SK-N-SH treated with all-trans-retinoic acid at 6 μM for 48 hours (cell line): Measurements from ENCODE around the gene POLG.

ENCODE experiments used
- ARNTL ChIP-seq: fragments of 450-650 bp; formaldehyde crosslinking; IDR thresholded peaks from 2 replicates; pipeline ENCODE4 v1.5.0; 2020; ENCODE audit warnings: low read depth, mild to moderate bottlenecking, moderate library complexity, borderline replicate concordance
- BACH2 ChIP-seq: fragments of 250-450 bp; sonication (Bioruptor Pico); IDR thresholded peaks from 2 replicates; pipeline ENCODE4 v1.9.0; 2021; ENCODE audit warnings: mild to moderate bottlenecking, borderline replicate concordance
- RARB ChIP-seq: fragments of 250-450 bp; sonication (Bioruptor Pico); IDR thresholded peaks from 2 replicates; pipeline ENCODE4 v1.8.0; 2021; ENCODE audit warnings: mild to moderate bottlenecking, moderate library complexity
- SNAI2 ChIP-seq: fragments of 250-450 bp; sonication (Bioruptor Pico); IDR thresholded peaks from 2 replicates; pipeline ENCODE4 v1.5.0; 2020; ENCODE audit warnings: mild to moderate bottlenecking, moderate library complexity
- ZFP30 ChIP-seq: fragments of 450-650 bp; formaldehyde crosslinking; IDR thresholded peaks from 2 replicates; pipeline ENCODE4 v1.5.0; 2022; ENCODE audit warnings: mild to moderate bottlenecking, moderate library complexity
- ZNF565 ChIP-seq: fragments of 450-650 bp; formaldehyde crosslinking; conservative IDR thresholded peaks from 2 replicates; pipeline ENCODE4 v1.5.0; 2020; ENCODE audit warnings: low read depth, mild to moderate bottlenecking, moderate library complexity
- TF ChIP-seq, protein P1 (sequence below): fragments of 250-450 bp; sonication (Bioruptor Pico); IDR thresholded peaks from 2 replicates; pipeline ENCODE4 v1.5.1; 2021; ENCODE audit warnings: mild to moderate bottlenecking, moderate library complexity
- TF ChIP-seq, protein P2 (sequence below): fragments of 250-450 bp; sonication (Bioruptor Pico); IDR thresholded peaks from 2 replicates; pipeline ENCODE4 v1.8.0; 2020; ENCODE audit warnings: mild to moderate bottlenecking, moderate library complexity, borderline replicate concordance
- TF ChIP-seq, protein P3 (sequence below): fragments of 250-450 bp; sonication (Bioruptor Pico); IDR thresholded peaks from 2 replicates; pipeline ENCODE4 v1.5.0; 2020; ENCODE audit warnings: mild to moderate bottlenecking, moderate library complexity
- TF ChIP-seq, protein P4 (sequence below): fragments of 250-450 bp; sonication (Bioruptor Pico); IDR thresholded peaks from 2 replicates; pipeline ENCODE4 v1.5.1; 2020; ENCODE audit warnings: low read depth, mild to moderate bottlenecking, moderate library complexity

DNA sequence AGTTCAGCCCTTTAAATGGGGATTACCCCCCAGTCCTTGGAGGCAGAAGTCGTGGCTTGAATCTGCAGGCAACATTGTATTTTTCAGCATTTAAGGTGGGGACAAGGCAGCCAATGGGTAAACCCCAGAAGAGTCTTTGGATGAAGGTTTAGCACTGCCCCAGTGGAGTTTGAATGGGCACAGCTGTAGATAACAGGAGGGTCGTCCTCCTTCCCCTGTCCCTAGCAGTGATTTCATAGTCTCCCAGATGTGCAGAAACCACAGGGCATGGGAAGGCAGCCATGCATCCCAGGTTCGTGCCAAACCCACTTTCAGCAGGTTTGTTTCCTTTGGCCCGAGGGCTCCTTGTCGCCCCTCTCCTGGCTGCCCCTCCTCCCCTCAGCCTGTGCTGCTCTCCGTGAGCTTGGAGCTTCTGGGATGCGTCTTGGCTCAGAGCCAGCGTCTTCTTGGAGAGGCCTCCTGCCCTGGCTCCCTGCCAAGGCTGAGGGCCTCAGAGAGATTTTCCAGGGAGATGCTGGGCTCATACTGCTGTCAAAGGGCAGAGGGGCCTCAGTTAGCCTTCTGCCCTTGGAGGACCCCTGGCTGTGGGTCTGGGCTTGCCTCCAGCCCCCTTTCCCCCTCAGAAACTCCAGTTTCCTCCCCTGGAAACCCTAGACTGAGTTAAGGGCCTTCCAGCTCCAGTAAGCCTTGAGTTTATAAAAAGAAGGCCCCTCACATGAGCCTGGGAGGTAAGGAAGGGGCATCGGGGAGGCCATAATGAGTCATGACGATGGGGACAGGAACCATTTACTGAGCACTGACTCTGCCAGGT, 48.9 kb upstream of the POLG start:
- TF ChIP-seq, protein P1, sequence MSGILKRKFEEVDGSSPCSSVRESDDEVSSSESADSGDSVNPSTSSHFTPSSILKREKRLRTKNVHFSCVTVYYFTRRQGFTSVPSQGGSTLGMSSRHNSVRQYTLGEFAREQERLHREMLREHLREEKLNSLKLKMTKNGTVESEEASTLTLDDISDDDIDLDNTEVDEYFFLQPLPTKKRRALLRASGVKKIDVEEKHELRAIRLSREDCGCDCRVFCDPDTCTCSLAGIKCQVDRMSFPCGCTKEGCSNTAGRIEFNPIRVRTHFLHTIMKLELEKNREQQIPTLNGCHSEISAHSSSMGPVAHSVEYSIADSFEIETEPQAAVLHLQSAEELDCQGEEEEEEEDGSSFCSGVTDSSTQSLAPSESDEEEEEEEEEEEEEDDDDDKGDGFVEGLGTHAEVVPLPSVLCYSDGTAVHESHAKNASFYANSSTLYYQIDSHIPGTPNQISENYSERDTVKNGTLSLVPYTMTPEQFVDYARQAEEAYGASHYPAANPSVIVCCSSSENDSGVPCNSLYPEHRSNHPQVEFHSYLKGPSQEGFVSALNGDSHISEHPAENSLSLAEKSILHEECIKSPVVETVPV (CRISPR knock-in tag): no peak
- TF ChIP-seq, protein P2, sequence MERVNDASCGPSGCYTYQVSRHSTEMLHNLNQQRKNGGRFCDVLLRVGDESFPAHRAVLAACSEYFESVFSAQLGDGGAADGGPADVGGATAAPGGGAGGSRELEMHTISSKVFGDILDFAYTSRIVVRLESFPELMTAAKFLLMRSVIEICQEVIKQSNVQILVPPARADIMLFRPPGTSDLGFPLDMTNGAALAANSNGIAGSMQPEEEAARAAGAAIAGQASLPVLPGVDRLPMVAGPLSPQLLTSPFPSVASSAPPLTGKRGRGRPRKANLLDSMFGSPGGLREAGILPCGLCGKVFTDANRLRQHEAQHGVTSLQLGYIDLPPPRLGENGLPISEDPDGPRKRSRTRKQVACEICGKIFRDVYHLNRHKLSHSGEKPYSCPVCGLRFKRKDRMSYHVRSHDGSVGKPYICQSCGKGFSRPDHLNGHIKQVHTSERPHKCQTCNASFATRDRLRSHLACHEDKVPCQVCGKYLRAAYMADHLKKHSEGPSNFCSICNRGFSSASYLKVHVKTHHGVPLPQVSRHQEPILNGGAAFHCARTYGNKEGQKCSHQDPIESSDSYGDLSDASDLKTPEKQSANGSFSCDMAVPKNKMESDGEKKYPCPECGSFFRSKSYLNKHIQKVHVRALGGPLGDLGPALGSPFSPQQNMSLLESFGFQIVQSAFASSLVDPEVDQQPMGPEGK (CRISPR knock-in tag): no peak
- no peak for TF ChIP-seq ZFP30 (CRISPR knock-in tag)
- no peak for TF ChIP-seq SNAI2 (CRISPR knock-in tag)
- TF ChIP-seq RARB (CRISPR knock-in tag): no peak
- TF ChIP-seq ARNTL: no peak
- TF ChIP-seq BACH2: no peak
- TF ChIP-seq, protein P3, sequence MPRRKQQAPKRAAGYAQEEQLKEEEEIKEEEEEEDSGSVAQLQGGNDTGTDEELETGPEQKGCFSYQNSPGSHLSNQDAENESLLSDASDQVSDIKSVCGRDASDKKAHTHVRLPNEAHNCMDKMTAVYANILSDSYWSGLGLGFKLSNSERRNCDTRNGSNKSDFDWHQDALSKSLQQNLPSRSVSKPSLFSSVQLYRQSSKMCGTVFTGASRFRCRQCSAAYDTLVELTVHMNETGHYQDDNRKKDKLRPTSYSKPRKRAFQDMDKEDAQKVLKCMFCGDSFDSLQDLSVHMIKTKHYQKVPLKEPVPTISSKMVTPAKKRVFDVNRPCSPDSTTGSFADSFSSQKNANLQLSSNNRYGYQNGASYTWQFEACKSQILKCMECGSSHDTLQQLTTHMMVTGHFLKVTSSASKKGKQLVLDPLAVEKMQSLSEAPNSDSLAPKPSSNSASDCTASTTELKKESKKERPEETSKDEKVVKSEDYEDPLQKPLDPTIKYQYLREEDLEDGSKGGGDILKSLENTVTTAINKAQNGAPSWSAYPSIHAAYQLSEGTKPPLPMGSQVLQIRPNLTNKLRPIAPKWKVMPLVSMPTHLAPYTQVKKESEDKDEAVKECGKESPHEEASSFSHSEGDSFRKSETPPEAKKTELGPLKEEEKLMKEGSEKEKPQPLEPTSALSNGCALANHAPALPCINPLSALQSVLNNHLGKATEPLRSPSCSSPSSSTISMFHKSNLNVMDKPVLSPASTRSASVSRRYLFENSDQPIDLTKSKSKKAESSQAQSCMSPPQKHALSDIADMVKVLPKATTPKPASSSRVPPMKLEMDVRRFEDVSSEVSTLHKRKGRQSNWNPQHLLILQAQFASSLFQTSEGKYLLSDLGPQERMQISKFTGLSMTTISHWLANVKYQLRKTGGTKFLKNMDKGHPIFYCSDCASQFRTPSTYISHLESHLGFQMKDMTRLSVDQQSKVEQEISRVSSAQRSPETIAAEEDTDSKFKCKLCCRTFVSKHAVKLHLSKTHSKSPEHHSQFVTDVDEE: no peak
- TF ChIP-seq, protein P4, sequence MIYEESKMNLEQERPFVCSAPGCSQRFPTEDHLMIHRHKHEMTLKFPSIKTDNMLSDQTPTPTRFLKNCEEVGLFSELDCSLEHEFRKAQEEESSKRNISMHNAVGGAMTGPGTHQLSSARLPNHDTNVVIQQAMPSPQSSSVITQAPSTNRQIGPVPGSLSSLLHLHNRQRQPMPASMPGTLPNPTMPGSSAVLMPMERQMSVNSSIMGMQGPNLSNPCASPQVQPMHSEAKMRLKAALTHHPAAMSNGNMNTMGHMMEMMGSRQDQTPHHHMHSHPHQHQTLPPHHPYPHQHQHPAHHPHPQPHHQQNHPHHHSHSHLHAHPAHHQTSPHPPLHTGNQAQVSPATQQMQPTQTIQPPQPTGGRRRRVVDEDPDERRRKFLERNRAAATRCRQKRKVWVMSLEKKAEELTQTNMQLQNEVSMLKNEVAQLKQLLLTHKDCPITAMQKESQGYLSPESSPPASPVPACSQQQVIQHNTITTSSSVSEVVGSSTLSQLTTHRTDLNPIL: no peak
- TF ChIP-seq ZNF565 (CRISPR knock-in tag): no peak
